ENCODE measurements around the gene SMARCD3. TPM values are rescaled to one million over a fixed set of nuclear protein-coding genes. Genes with fewer than 3 reads are reported as not detected.

The SMARCD3 gene
- total RNA-seq, 1 experiment from 2014 or later: 30.3 TPM

DNA sequence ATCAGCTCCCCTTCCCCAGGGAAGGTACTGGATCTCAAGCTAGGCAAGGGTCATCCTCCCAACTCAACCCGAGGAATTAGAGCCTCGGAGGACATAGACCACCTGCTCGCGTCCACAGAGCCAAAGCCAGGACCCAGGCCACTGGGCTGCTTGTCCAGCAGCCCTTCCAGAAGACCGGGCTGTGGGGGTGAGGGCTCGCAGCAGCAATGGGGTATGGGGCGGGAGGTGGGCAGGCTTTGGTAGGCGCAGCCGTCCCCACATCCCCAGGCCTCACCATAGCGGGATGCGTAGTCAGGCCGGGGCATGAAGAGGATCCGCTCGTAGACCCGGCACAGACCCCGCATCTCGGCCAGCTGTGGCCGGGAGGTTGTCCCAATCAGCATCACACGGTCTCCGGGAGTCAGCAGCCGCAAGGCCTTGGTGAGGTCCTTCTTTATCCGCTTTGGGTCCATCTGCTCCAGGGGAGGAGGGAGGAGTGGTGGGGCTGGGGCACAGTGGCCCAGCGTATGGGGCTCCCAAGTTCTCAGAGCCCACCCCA lies 56.4 kb downstream of the SMARCD3 start:
- Histone ChIP-seq H3K9me3 (ENCODE audit: control insufficient read depth in 1 of 2, insufficient read depth in 1 of 2, low read depth in 1 of 2, low read length in 2 of 2) (no peaks in the 10 kb centered on the region), H3K4me1 (ENCODE audit: control insufficient read depth in 1 of 2, insufficient read depth in 2 of 2, low read length in 2 of 2) (no peaks in the 10 kb centered on the region), H3K79me2 (ENCODE audit: insufficient read depth, low read length) (no peaks in the 10 kb centered on the region), H3K27me3 (ENCODE audit: insufficient read depth, low read length) (peaks cover 18% of the 10 kb centered on the region; the same call in 1 of the 2 replicates), H3K4me2 (ENCODE audit: low read length) (no peak overlapping the region), H4K20me1 (ENCODE audit: insufficient read depth) (no peaks in the 10 kb centered on the region), H3K27ac (ENCODE audit: low read depth, low read length) (no peak overlapping the region), H3K9ac (ENCODE audit: low read length) (no peak overlapping the region), H3K4me3 (replicated peaks in 1 of 2; ENCODE audit: low read depth in 1 of 2, low read length in 2 of 2) (no peak overlapping the region), H3K36me3 (ENCODE audit: control insufficient read depth in 1 of 2, insufficient read depth in 2 of 2, low read length in 2 of 2) (no peaks in the 10 kb centered on the region), H2AFZ (ENCODE audit: low read depth, low read length, poor library complexity, severe bottlenecking) (no peak overlapping the region), H3K9me2 (ENCODE audit: insufficient read depth) (no peaks in the 10 kb centered on the region)
- intact Hi-C loops (cut with micrococcal nuclease): no loop called here
- ChIA-PET POLR2A (no interaction called here), RAD21 (ENCODE audit: low non-redundant PET in 1 of 2, low total read pairs in 2 of 2, uncharacterized antibody in 2 of 2, unreplicated experiment in 2 of 2) (no interaction called here), CTCF (no interaction called here)
- TF ChIP-seq, protein P1, sequence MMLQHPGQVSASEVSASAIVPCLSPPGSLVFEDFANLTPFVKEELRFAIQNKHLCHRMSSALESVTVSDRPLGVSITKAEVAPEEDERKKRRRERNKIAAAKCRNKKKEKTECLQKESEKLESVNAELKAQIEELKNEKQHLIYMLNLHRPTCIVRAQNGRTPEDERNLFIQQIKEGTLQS (IDR thresholded peaks at IDR 0.05): no peak
- TF ChIP-seq SRF (IDR thresholded peaks at IDR 0.05; ENCODE audit: low read depth) (no peak), SP1 (IDR thresholded peaks at IDR 0.05; ENCODE audit: low read depth) (no peak), CBX3 (IDR thresholded peaks at IDR 0.05; ENCODE audit: low read depth) (no peak), SIN3A (IDR thresholded peaks at IDR 0.05; ENCODE audit: low read depth) (no peak), FOSL1 (IDR thresholded peaks at IDR 0.05; ENCODE audit: low read depth) (no peak), YY1 (IDR thresholded peaks at IDR 0.05; ENCODE audit: extremely low read depth, insufficient replicate concordance, low read depth, low read length) (no peak), ZFX (IDR thresholded peaks at IDR 0.05) (no peak), EZH2 (IDR thresholded peaks at IDR 0.05) (no peak), JUND (IDR thresholded peaks at IDR 0.05) (no peak), RAD21 (IDR thresholded peaks at IDR 0.05; ENCODE audit: low read depth) (no peak)
- TF ChIP-seq, protein P2, sequence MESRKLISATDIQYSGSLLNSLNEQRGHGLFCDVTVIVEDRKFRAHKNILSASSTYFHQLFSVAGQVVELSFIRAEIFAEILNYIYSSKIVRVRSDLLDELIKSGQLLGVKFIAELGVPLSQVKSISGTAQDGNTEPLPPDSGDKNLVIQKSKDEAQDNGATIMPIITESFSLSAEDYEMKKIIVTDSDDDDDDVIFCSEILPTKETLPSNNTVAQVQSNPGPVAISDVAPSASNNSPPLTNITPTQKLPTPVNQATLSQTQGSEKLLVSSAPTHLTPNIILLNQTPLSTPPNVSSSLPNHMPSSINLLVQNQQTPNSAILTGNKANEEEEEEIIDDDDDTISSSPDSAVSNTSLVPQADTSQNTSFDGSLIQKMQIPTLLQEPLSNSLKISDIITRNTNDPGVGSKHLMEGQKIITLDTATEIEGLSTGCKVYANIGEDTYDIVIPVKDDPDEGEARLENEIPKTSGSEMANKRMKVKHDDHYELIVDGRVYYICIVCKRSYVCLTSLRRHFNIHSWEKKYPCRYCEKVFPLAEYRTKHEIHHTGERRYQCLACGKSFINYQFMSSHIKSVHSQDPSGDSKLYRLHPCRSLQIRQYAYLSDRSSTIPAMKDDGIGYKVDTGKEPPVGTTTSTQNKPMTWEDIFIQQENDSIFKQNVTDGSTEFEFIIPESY (IDR thresholded peaks at IDR 0.05; ENCODE audit: extremely low read depth, insufficient replicate concordance, low read length): no peak
- TF ChIP-seq, protein P3, sequence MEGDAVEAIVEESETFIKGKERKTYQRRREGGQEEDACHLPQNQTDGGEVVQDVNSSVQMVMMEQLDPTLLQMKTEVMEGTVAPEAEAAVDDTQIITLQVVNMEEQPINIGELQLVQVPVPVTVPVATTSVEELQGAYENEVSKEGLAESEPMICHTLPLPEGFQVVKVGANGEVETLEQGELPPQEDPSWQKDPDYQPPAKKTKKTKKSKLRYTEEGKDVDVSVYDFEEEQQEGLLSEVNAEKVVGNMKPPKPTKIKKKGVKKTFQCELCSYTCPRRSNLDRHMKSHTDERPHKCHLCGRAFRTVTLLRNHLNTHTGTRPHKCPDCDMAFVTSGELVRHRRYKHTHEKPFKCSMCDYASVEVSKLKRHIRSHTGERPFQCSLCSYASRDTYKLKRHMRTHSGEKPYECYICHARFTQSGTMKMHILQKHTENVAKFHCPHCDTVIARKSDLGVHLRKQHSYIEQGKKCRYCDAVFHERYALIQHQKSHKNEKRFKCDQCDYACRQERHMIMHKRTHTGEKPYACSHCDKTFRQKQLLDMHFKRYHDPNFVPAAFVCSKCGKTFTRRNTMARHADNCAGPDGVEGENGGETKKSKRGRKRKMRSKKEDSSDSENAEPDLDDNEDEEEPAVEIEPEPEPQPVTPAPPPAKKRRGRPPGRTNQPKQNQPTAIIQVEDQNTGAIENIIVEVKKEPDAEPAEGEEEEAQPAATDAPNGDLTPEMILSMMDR (IDR thresholded peaks at IDR 0.05 in 2 of 3, conservative IDR thresholded peaks at IDR 0.05 in 1 of 3; ENCODE audit: borderline replicate concordance in 1 of 3, insufficient read depth in 1 of 3, low read depth in 2 of 3, low read length in 2 of 3): no peak
- no TSS peak for BruUV-seq (replicated peaks)
- ATAC-seq (no peak), DNase-seq (ENCODE audit: low read depth, low spot score) (no peak)
